SK-N-SH (cell line): ENCODE results near the gene PRSS56. TPM values are rescaled to one million over a fixed set of nuclear protein-coding genes. Genes with fewer than 3 reads are reported as not detected.
A peak's percentile ranks its signal among the peaks of the same experiment; 100 is the strongest.

Experiments used
- CTCF ChIA-PET: fragments of 300-600, 350-600 bp; formaldehyde crosslinking; extraction: SDS; loops from one replicate; lab custom pipeline; 2021; lab: Yijun Ruan, JAX
- POLR2A ChIA-PET: fragments of 350-600 bp; sonication (Branson Sonifier 250); formaldehyde crosslinking; extraction: SDS; loops from one replicate; lab custom pipeline; 2020; ENCODE audit warnings: antibody characterized with exemption, inconsistent platforms; lab: Yijun Ruan, JAX
- DNase-seq: peaks from one replicate; pipeline ENCODE4 v3.0.0; 2012
- H2AFZ ChIP-seq: fragments of 200-600 bp; sonication (generic); 2 replicates; pipeline ENCODE4 v1.8.1; 2016; ENCODE audit warnings: antibody characterized with exemption, mild to moderate bottlenecking, low read depth
- H3F3A ChIP-seq: fragments of 200-600 bp; sonication (generic); replicated peaks from 2 replicates; pipeline ENCODE3; 2016; ENCODE audit warnings: antibody characterized with exemption, mild to moderate bottlenecking; ENCODE audit not compliant: insufficient read depth
- H3K27ac ChIP-seq, 2 experiments: fragments of 200-500 bp in 1 of 2; fragments of 200-600 bp in 1 of 2; sonication (Bioruptor generic) in 1 of 2; sonication (generic), shearing (Covaris generic) in 1 of 2; 2 replicates each; pipeline versions ENCODE4 v1.5.1 to v1.6.1; 2014 to 2016; ENCODE audit warnings: low read depth in 2 of 2, inconsistent platforms in 1 of 2, low read length in 1 of 2, mild to moderate bottlenecking in 1 of 2, mixed read lengths in 1 of 2
- H3K27me3 ChIP-seq: fragments of 200-600 bp; sonication (generic), shearing (Covaris generic); 2 replicates; pipeline ENCODE4 v1.6.1; 2016; ENCODE audit warnings: mixed run types; ENCODE audit not compliant: insufficient read depth
- H3K36me3 ChIP-seq, 2 experiments: fragments of 200-500 bp in 1 of 2; fragments of 200-600 bp in 1 of 2; sonication (Bioruptor generic) in 1 of 2; sonication (generic) in 1 of 2; replicated peaks in 1 of 2; 2 replicates each; pipeline versions ENCODE3 to v1.5.1; 2014 to 2016; ENCODE audit warnings: low read length in 1 of 2, mild to moderate bottlenecking in 1 of 2; ENCODE audit not compliant: insufficient read depth in 2 of 2, control insufficient read depth in 1 of 2
- H3K4me1 ChIP-seq, 2 experiments: fragments of 200-500 bp in 1 of 2; fragments of 200-600 bp in 1 of 2; sonication (Bioruptor generic) in 1 of 2; sonication (generic), shearing (Covaris generic) in 1 of 2; 2 replicates each; pipeline versions ENCODE4 v1.5.1 to v1.6.1; 2014 to 2016; ENCODE audit warnings: low read depth in 1 of 2, low read length in 1 of 2, mixed run types in 1 of 2; ENCODE audit not compliant: insufficient read depth in 2 of 2, control insufficient read depth in 1 of 2
- H3K4me2 ChIP-seq: fragments of 200-600 bp; sonication (generic), shearing (Covaris generic); 2 replicates; pipeline ENCODE4 v1.6.1; 2017; ENCODE audit warnings: mixed run types
- H3K4me3 ChIP-seq, 2 experiments: fragments of 200-500 bp in 1 of 2; fragments of 200-600 bp in 1 of 2; sonication (Bioruptor generic) in 1 of 2; sonication (generic), shearing (Covaris generic) in 1 of 2; 2 replicates each; pipeline versions ENCODE4 v1.5.1 to v1.8.1; 2014 to 2016; ENCODE audit warnings: low read depth in 2 of 2, inconsistent platforms in 1 of 2, low read length in 1 of 2, mild to moderate bottlenecking in 1 of 2, mixed read lengths in 1 of 2, moderate library complexity in 1 of 2
- H3K79me2 ChIP-seq: fragments of 200-600 bp; sonication (generic); 2 replicates; pipeline ENCODE4 v1.8.1; 2017; ENCODE audit warnings: mild to moderate bottlenecking; ENCODE audit not compliant: insufficient read depth
- H3K9ac ChIP-seq: fragments of 200-600 bp; sonication (generic); 2 replicates; pipeline ENCODE4 v1.6.1; 2017; ENCODE audit warnings: mixed run types
- H3K9me2 ChIP-seq: fragments of 200-600 bp; sonication (generic); 2 replicates; pipeline ENCODE4 v1.6.1; 2017; ENCODE audit warnings: mixed run types
- H3K9me3 ChIP-seq: fragments of 200-600 bp; sonication (generic); 2 replicates; pipeline ENCODE4 v1.6.1; 2017; ENCODE audit warnings: mixed run types, mild to moderate bottlenecking, moderate library complexity
- H4K20me1 ChIP-seq: fragments of 200-600 bp; sonication (generic); 2 replicates; pipeline ENCODE4 v1.6.1; 2017; ENCODE audit warnings: mild to moderate bottlenecking, mixed run types; ENCODE audit not compliant: insufficient read depth
- CHD2 ChIP-seq: fragments of 150-350 bp; IDR thresholded peaks from 2 replicates; pipeline ENCODE4 v1.6.1; 2018; ENCODE audit warnings: low read length; ENCODE audit not compliant: partially characterized antibody
- EZH2phosphoT487 ChIP-seq: fragments of 200-600 bp; sonication (generic); IDR thresholded peaks from 2 replicates; pipeline ENCODE4 v1.6.1; 2017; ENCODE audit warnings: low read depth, mixed run types, mild to moderate bottlenecking, antibody characterized with exemption, moderate library complexity, borderline replicate concordance
- FOXJ3 ChIP-seq: sonication (generic); formaldehyde crosslinking; IDR thresholded peaks from 2 replicates; pipeline ENCODE4 v1.5.1; 2020; ENCODE audit warnings: mild to moderate bottlenecking, missing genetic modification reagents
- GABPA ChIP-seq: IDR thresholded peaks from 2 replicates; pipeline ENCODE4 v1.4.0; 2012; ENCODE audit warnings: low read depth, mild to moderate bottlenecking
- MXI1 ChIP-seq: IDR thresholded peaks from 2 replicates; pipeline ENCODE4 v1.6.1; 2012; ENCODE audit warnings: mild to moderate bottlenecking, low read depth, low read length, improper control_type of control experiment
- NFIC ChIP-seq: IDR thresholded peaks from 2 replicates; pipeline ENCODE4 v1.4.0; 2012; ENCODE audit warnings: borderline replicate concordance
- PBX3 ChIP-seq: IDR thresholded peaks from 2 replicates; pipeline ENCODE4; 2012
- POLR2AphosphoS5 ChIP-seq: IDR thresholded peaks from 2 replicates; pipeline ENCODE4 v1.6.1; 2012; ENCODE audit warnings: low read depth, low read length
- RAD21 ChIP-seq: IDR thresholded peaks from 2 replicates; pipeline ENCODE4 v1.6.1; 2012; ENCODE audit warnings: mild to moderate bottlenecking, low read length
- REST ChIP-seq: IDR thresholded peaks from 2 replicates; pipeline ENCODE4 v1.6.1; 2012; ENCODE audit warnings: mild to moderate bottlenecking, low read depth, low read length, moderate library complexity
- SIN3A ChIP-seq: IDR thresholded peaks from 2 replicates; pipeline ENCODE4 v1.6.1; 2012; ENCODE audit warnings: low read depth, mild to moderate bottlenecking, low read length, moderate library complexity, borderline replicate concordance
- SMC3 ChIP-seq: IDR thresholded peaks from 2 replicates; pipeline ENCODE4 v1.6.1; 2012; ENCODE audit warnings: low read depth, low read length, improper control_type of control experiment
- USF2 ChIP-seq: fragments of 150-350 bp; IDR thresholded peaks from 2 replicates; pipeline ENCODE4 v1.6.1; 2017; ENCODE audit warnings: antibody characterized with exemption, low read length, low read depth, borderline replicate concordance
- WGBS: methylation state at CpG from one replicate; pipeline ENCODE4 v1.1.6; 2017; ENCODE audit warnings: low lambda C conversion rate; 5-methylcytosine and 5-hydroxymethylcytosine counted together
- polyA plus RNA-seq, 3 experiments: library from polyadenylated mRNA; depleted of rRNA; stranded (reverse); fragments of >200 nt; gene quantifications; 2 replicates each; pipeline ENCODE4 v1.2.3, GENCODE V29; 2012

PRSS56 gene
- polyA plus RNA-seq, 1 of the 3 experiments (the other 2 are of a cell fraction), result not detected

GRCh38 chr2:232485757-232486557 lies 34.2 kb upstream of the PRSS56 start:
- ChIA-PET CTCF (interaction anchor here (0.8 to 1.4 kb wide), 4 partner anchors 12 to 561 kb away, joined by 3 to 4 read pairs (median 4); no protein-coding TSS in a partner anchor), POLR2A (no interaction called here)
- Histone ChIP-seq H3K36me3 (no peaks in the 10 kb centered on the region), H3K79me2 (no peaks in the 10 kb centered on the region), H3K4me1 (peaks cover 0 to 3% of the 10 kb centered on the region in 2 experiments; a peak in 1 of 4 replicates)
- TF ChIP-seq GABPA, result no peak
- TF ChIP-seq POLR2AphosphoS5, result no peak
- no peak for TF ChIP-seq SMC3
- no peak for TF ChIP-seq REST
- TF ChIP-seq EZH2phosphoT487, result no peak
- TF ChIP-seq PBX3, result no peak
- TF ChIP-seq USF2, result no peak
- TF ChIP-seq NFIC, result no peak
- no peak for TF ChIP-seq MXI1
- TF ChIP-seq RAD21, result no peak
- TF ChIP-seq FOXJ3 (CRISPR knock-in tag), result no peak
- TF ChIP-seq CHD2, result no peak
- no peak for TF ChIP-seq SIN3A
- TF ChIP-seq, all 33 proteins: peak for 0
- H4K20me1 ChIP-seq, result no peaks in the 10 kb centered on the region
- H3K4me3 ChIP-seq, result no peak overlapping the region; a peak in 1 of 4 replicates
- no peaks in the 10 kb centered on the region for H3F3A ChIP-seq
- H3K4me2 ChIP-seq, result no peak overlapping the region
- no peak overlapping the region for H3K27ac ChIP-seq
- DNase-seq, result peak; percentile 45
- WGBS, result 25% methylated on average over 52 of the region's 111 CpGs
- no peak overlapping the region for H3K9ac ChIP-seq
- no peaks in the 10 kb centered on the region for H3K9me3 ChIP-seq
- no peak overlapping the region for H2AFZ ChIP-seq
- H3K27me3 ChIP-seq, result peaks cover 18% of the 10 kb centered on the region
- H3K9me2 ChIP-seq, result no peaks in the 10 kb centered on the region
